Neuron (in vitro differentiated cells): ENCODE results near the gene TRH.
"Not testable (repeated sequence)": the region's sequence is repeated elsewhere in the genome, so short reads cannot be mapped to it uniquely, and the experiment has no call there.

Experiments used
- H2AFZ ChIP-seq: one replicate; pipeline ENCODE4 v1.6.1; 2013; ENCODE audit warnings: low read depth, mild to moderate bottlenecking, inconsistent platforms, low read length, moderate library complexity
- H3K27me3 ChIP-seq: one replicate; pipeline ENCODE4 v1.6.1; 2013; ENCODE audit warnings: low read length; ENCODE audit not compliant: insufficient read depth
- H3K36me3 ChIP-seq: one replicate; pipeline ENCODE4 v1.6.1; 2013; ENCODE audit warnings: low read length; ENCODE audit not compliant: insufficient read depth
- H3K4me1 ChIP-seq: one replicate; pipeline ENCODE4 v1.6.1; 2013; ENCODE audit warnings: low read length; ENCODE audit not compliant: insufficient read depth
- H3K4me3 ChIP-seq: 2 replicates; pipeline ENCODE4 v1.5.1; 2013; ENCODE audit warnings: mild to moderate bottlenecking, low read length, moderate library complexity
- H3K9me3 ChIP-seq: one replicate; pipeline ENCODE4 v1.6.1; 2013; ENCODE audit warnings: low read length

The TRH gene

GRCh38 chr3:129996073-129996472 is 21.6 kb downstream of the TRH start:
- Histone ChIP-seq H3K36me3 (no peaks in the 10 kb centered on the region), H3K4me1 (peaks cover 12% of the 10 kb centered on the region), H3K4me3 (no peak overlapping the region), H3K9me3 (no peaks in the 10 kb centered on the region), H3K27me3 (peaks cover 20% of the 10 kb centered on the region), H2AFZ (no peak overlapping the region)

- H3K4me1 ChIP-seq, H3K9me3 ChIP-seq, H2AFZ ChIP-seq, H3K36me3 ChIP-seq, H3K4me3 ChIP-seq: not testable (repeated sequence)
- H3K27me3 ChIP-seq = peaks cover 33% of the 10 kb centered on the region
These were observed 24.7 kb downstream of the TRH start for GRCh38 chr3:129999176-129999575.

GRCh38 chr3:130002666-130003598 is 28.4 kb downstream of the TRH start:
- not testable (repeated sequence) for H3K36me3 ChIP-seq, H3K9me3 ChIP-seq, H3K4me1 ChIP-seq
- Histone ChIP-seq H3K27me3 (peaks cover 21% of the 10 kb centered on the region), H2AFZ (peak overlapping the region; percentile 55), H3K4me3 (peak overlapping the region; percentile 33)

GRCh38 chr3:130010556-130010955 is 36.0 kb downstream of the TRH start:
- Histone ChIP-seq H3K9me3 (no peaks in the 10 kb centered on the region), H3K4me3 (no peak overlapping the region), H3K4me1 (no peaks in the 10 kb centered on the region), H2AFZ (no peak overlapping the region), H3K36me3 (no peaks in the 10 kb centered on the region), H3K27me3 (no peaks in the 10 kb centered on the region)

- H2AFZ ChIP-seq, H3K4me3 ChIP-seq, H3K9me3 ChIP-seq, H3K27me3 ChIP-seq, H3K36me3 ChIP-seq, H3K4me1 ChIP-seq: not testable (repeated sequence)
These were observed 37.6 kb downstream of the TRH start for GRCh38 chr3:130012108-130012507.

GRCh38 chr3:130013246-130013645 is 38.7 kb downstream of the TRH start:
- H3K36me3 ChIP-seq, H3K4me1 ChIP-seq, H3K27me3 ChIP-seq, H2AFZ ChIP-seq, H3K9me3 ChIP-seq, H3K4me3 ChIP-seq: not testable (repeated sequence)

- Histone ChIP-seq H2AFZ (no peak overlapping the region), H3K4me1 (no peaks in the 10 kb centered on the region), H3K4me3 (no peak overlapping the region), H3K27me3 (no peaks in the 10 kb centered on the region), H3K36me3 (no peaks in the 10 kb centered on the region), H3K9me3 (no peaks in the 10 kb centered on the region)
These were observed 40.0 kb downstream of the TRH start for GRCh38 chr3:130014526-130014925.

- not testable (repeated sequence) for H3K36me3 ChIP-seq, H3K4me1 ChIP-seq, H3K4me3 ChIP-seq, H3K27me3 ChIP-seq, H2AFZ ChIP-seq, H3K9me3 ChIP-seq
These were observed 43.1 kb downstream of the TRH start for GRCh38 chr3:130017661-130018060.

GRCh38 chr3:130026146-130026829 is 51.8 kb downstream of the TRH start:
- H3K4me3 ChIP-seq, H3K9me3 ChIP-seq, H3K4me1 ChIP-seq, H2AFZ ChIP-seq, H3K36me3 ChIP-seq, H3K27me3 ChIP-seq: not testable (repeated sequence)

- H3K4me1 ChIP-seq, H3K36me3 ChIP-seq, H3K27me3 ChIP-seq, H2AFZ ChIP-seq, H3K9me3 ChIP-seq, H3K4me3 ChIP-seq: not testable (repeated sequence)
These were observed 52.9 kb downstream of the TRH start for GRCh38 chr3:130027437-130027836.
